ENCODE data around the gene REEP6. TPM values are rescaled to one million over a fixed set of nuclear protein-coding genes. Genes with fewer than 3 reads are reported as not detected.

REEP6 gene
- total RNA-seq, 4 donors from 2014 or later: 1.1 to 2.3 (median 1.5) TPM

DNA sequence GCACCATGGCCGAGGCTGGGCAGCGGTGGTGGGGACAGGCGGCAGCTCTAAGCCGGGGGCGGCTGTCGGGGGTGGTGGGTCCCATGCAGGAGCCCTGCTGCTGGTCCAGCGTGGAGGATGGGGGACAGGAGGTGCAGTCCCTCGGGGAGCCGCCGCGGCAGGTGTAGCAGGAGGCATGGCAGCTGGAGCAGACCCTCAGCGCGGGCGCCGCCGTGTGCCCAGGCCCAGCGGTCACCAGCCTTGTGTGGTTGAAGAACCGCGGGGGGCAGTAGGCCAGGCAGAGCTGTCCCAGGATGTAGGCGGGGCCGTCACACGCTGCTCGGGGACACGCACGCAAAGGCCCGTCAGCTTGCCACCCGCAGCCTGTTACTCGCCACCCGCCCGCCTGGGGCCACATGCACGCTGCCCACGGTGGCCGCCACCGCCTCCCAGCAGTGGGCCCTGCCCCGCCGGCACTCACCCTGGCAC, 9.1 kb upstream of the REEP6 start:
- ATAC-seq (no peak), DNase-seq (no peak)
- intact Hi-C loops (cut with DNase I; ENCODE audit: low total_unique reads) (no loop called here), in situ Hi-C loops (cut with MboI; ENCODE audit: low sequenced_read_pairs in 4 of 4) (no loop called here)
- Histone ChIP-seq H3K4me3 (no peak overlapping the region), H3K36me3 (no peaks in the 10 kb centered on the region), H3K9me3 (no peaks in the 10 kb centered on the region), H3K27me3 (no peaks in the 10 kb centered on the region), H3K27ac (no peak overlapping the region), H3K4me1 (peaks cover 9 to 16% of the 10 kb centered on the region in 2 donors)
- TF ChIP-seq, protein P1, sequence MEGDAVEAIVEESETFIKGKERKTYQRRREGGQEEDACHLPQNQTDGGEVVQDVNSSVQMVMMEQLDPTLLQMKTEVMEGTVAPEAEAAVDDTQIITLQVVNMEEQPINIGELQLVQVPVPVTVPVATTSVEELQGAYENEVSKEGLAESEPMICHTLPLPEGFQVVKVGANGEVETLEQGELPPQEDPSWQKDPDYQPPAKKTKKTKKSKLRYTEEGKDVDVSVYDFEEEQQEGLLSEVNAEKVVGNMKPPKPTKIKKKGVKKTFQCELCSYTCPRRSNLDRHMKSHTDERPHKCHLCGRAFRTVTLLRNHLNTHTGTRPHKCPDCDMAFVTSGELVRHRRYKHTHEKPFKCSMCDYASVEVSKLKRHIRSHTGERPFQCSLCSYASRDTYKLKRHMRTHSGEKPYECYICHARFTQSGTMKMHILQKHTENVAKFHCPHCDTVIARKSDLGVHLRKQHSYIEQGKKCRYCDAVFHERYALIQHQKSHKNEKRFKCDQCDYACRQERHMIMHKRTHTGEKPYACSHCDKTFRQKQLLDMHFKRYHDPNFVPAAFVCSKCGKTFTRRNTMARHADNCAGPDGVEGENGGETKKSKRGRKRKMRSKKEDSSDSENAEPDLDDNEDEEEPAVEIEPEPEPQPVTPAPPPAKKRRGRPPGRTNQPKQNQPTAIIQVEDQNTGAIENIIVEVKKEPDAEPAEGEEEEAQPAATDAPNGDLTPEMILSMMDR (IDR thresholded peaks at IDR 0.05 in 4 of 5, conservative IDR thresholded peaks at IDR 0.05 in 1 of 5): no peak
- TF ChIP-seq POLR2A (IDR thresholded peaks at IDR 0.05): no peak

DNA sequence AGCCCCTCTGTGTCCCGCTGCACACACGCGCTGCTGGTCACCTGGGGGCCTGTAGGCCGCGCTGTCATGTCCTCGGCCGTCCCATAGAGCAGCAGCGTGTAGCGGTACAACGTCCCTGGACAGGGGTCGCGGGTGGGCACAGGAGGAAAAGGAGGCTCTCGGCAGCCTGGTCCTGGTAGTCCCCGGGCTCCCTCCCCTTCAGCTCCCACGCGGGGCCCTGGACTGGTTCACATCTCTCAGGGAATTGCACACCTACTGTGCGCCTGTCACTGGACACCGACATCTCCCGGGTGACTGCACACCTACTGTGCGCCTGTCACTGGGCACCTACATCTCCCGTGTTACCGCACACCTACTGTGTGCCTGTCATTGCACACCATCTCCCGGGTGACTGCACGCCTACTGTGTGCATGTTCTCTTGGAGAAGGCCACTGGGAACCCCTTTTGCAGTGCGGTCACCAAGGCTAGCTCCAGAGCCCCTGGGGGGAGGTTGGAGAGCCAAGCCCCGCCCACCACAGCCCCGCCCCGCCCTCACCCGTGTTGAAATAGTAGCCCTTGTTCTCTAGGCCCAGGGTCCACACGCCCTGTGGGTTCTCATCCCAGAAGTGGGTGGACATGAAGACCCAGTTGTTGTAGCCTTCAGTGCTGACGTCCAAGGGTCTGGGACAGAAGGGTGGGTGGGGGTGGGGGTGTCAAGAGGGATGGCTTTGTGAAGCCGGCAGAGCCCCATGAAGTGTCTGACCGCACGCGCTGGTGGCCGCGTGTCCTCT, 8.4 kb upstream of the REEP6 start:
- Histone ChIP-seq H3K4me3 (no peak overlapping the region), H3K27me3 (no peaks in the 10 kb centered on the region), H3K4me1 (peaks cover 9 to 16% of the 10 kb centered on the region in 2 donors), H3K27ac (no peak overlapping the region), H3K9me3 (no peaks in the 10 kb centered on the region), H3K36me3 (no peaks in the 10 kb centered on the region)
- DNase-seq (no peak), ATAC-seq (no peak)
- TF ChIP-seq, protein P1 (IDR thresholded peaks at IDR 0.05 in 4 of 5, conservative IDR thresholded peaks at IDR 0.05 in 1 of 5): no peak
- no peak for TF ChIP-seq POLR2A (IDR thresholded peaks at IDR 0.05)
- intact Hi-C loops (cut with DNase I; ENCODE audit: low total_unique reads) (no loop called here), in situ Hi-C loops (cut with MboI; ENCODE audit: low sequenced_read_pairs in 4 of 4) (no loop called here)

DNA sequence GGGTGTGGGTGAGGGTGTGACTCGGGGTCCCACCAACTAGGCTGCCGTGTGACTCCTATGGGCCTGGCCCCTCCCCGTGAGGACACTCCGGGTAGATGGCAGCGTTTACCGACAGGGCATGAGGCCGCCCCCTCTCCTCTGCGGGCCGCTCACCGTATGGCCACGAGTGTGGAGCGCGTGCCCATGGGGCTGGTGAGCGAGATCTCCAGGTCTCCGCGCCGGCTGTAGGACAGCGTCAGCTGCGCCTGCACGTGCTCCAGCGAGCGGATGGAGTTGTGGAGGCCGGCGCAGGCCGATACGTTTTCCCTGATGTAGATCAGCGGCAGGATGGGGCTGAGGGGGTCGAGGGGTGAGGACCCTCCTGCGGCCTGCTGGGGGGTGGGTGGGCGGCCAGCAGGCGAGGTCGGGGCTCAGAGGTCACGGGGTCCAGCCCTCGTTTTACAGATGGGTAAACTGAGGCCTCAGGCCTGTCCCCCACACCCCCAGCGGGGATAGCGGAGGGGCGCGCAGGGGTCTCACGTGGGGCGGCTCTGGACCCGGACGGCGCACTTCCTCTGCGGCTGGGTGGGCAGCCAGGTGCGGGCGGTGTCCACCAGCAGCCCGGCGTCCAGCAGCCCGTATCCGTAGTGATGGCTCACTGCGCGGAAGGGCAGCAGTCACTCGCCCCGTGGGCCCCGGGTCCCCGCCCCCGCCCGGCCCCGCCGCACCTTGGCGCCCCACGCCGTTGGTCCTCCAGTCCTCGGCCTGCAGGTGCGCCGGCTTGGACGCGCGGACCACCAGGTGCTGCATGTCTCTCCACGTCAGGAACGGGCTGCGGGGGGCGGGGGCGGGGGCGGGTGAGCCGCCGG, 7.6 kb upstream of the REEP6 start:
- in situ Hi-C loops (cut with MboI; ENCODE audit: low sequenced_read_pairs in 4 of 4): no loop called here

DNA sequence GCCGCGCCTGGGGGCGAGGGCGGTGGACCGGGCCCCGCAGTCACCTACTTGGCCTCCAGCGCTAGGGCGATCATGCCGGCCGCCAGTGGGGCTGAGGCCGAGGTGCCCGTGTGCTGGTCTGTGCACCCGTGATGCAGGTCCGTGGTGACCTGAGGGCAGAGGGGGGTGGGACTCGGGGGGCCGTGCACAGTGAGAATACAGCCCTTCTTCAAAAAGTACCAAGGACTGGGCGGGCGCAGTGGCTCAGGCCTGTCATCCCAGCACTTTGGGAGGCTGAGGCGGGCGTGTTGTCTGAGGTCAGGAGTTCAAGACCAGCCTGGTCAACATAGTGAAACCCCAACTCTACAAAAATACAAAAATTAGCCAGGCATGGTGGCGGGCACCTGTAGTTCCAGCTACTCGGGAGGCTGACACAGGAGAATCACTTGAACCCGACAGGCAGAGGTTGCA, 7.0 kb upstream of the REEP6 start:
- peaks cover 0 to 4% of the 10 kb centered on the region in 2 donors for H3K4me1 ChIP-seq
- in situ Hi-C loops (cut with MboI; ENCODE audit: low sequenced_read_pairs in 4 of 4): no loop called here
- TF ChIP-seq, protein P1 (IDR thresholded peaks at IDR 0.05 in 4 of 5, conservative IDR thresholded peaks at IDR 0.05 in 1 of 5): no peak
- TF ChIP-seq POLR2A (IDR thresholded peaks at IDR 0.05): no peak
- no peaks in the 10 kb centered on the region for H3K27me3 ChIP-seq
- DNase-seq: no peak
- no peaks in the 10 kb centered on the region for H3K9me3 ChIP-seq
- no peaks in the 10 kb centered on the region for H3K36me3 ChIP-seq
- ATAC-seq: no peak
- no peak overlapping the region for H3K4me3 ChIP-seq
- intact Hi-C loops (cut with DNase I; ENCODE audit: low total_unique reads): no loop called here
- no peak overlapping the region for H3K27ac ChIP-seq

More for the DNA sequence above, 7.6 kb upstream of the REEP6 start:
- no peaks in the 10 kb centered on the region for H3K9me3 ChIP-seq
- TF ChIP-seq POLR2A (IDR thresholded peaks at IDR 0.05): no peak
- TF ChIP-seq, protein P1 (IDR thresholded peaks at IDR 0.05 in 4 of 5, conservative IDR thresholded peaks at IDR 0.05 in 1 of 5): no peak
- ATAC-seq (no peak), DNase-seq (no peak)
- peaks cover 3 to 8% of the 10 kb centered on the region in 2 donors for H3K4me1 ChIP-seq
- H3K27ac ChIP-seq: no peak overlapping the region
- no peaks in the 10 kb centered on the region for H3K36me3 ChIP-seq
- no peaks in the 10 kb centered on the region for H3K27me3 ChIP-seq
- H3K4me3 ChIP-seq: no peak overlapping the region
- intact Hi-C loops (cut with DNase I; ENCODE audit: low total_unique reads): no loop called here
